Measurements from ENCODE around the gene TEKT2. TPM values are rescaled to one million over a fixed set of nuclear protein-coding genes. Genes with fewer than 3 reads are reported as not detected.

Gene TEKT2
- total RNA-seq, 1 experiment from 2014 or later, result 0.31 TPM

DNA sequence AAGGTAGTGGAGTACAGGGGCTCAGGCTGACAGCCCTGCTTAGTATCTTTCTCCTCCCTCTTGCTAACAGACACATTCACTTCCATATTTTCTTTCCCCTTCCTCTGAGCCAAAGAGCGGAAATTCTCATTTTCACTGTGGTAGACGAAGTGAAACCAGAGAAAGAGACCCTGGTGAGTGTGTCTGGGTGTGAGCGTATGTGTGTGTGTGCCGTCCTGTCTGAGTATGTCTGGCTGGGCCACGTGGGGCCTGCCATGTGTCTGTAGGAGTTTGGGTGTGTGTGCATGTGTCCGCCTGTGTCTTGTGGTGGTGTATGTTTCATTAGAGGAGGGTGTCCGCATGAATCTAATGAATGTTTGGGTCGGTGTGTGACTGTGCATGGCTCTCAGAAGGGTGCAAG, 39.5 kb downstream of the TEKT2 start:
- intact Hi-C loops (cut with micrococcal nuclease; ENCODE audit: unreplicated experiment), result no loop called here
- TF ChIP-seq, protein P1, sequence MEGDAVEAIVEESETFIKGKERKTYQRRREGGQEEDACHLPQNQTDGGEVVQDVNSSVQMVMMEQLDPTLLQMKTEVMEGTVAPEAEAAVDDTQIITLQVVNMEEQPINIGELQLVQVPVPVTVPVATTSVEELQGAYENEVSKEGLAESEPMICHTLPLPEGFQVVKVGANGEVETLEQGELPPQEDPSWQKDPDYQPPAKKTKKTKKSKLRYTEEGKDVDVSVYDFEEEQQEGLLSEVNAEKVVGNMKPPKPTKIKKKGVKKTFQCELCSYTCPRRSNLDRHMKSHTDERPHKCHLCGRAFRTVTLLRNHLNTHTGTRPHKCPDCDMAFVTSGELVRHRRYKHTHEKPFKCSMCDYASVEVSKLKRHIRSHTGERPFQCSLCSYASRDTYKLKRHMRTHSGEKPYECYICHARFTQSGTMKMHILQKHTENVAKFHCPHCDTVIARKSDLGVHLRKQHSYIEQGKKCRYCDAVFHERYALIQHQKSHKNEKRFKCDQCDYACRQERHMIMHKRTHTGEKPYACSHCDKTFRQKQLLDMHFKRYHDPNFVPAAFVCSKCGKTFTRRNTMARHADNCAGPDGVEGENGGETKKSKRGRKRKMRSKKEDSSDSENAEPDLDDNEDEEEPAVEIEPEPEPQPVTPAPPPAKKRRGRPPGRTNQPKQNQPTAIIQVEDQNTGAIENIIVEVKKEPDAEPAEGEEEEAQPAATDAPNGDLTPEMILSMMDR (IDR thresholded peaks at IDR 0.05; ENCODE audit: unreplicated experiment), result no peak
- DNase-seq, result no peak
- Mint-ChIP-seq H3K9me3 (ENCODE audit: low read depth, unreplicated experiment) (no peaks in the 10 kb centered on the region), H3K4me3 (ENCODE audit: low read depth, unreplicated experiment) (no peak overlapping the region), H3K27me3 (ENCODE audit: unreplicated experiment) (peaks cover 53% of the 10 kb centered on the region), H3K27ac (ENCODE audit: unreplicated experiment) (no peak overlapping the region), H3K4me1 (ENCODE audit: low read depth, unreplicated experiment) (no peaks in the 10 kb centered on the region), H3K36me3 (ENCODE audit: insufficient read depth, unreplicated experiment) (no peaks in the 10 kb centered on the region)
- BruUV-seq (replicated peaks), result no TSS peak
- CTCF ChIA-PET, result no interaction called here

DNA sequence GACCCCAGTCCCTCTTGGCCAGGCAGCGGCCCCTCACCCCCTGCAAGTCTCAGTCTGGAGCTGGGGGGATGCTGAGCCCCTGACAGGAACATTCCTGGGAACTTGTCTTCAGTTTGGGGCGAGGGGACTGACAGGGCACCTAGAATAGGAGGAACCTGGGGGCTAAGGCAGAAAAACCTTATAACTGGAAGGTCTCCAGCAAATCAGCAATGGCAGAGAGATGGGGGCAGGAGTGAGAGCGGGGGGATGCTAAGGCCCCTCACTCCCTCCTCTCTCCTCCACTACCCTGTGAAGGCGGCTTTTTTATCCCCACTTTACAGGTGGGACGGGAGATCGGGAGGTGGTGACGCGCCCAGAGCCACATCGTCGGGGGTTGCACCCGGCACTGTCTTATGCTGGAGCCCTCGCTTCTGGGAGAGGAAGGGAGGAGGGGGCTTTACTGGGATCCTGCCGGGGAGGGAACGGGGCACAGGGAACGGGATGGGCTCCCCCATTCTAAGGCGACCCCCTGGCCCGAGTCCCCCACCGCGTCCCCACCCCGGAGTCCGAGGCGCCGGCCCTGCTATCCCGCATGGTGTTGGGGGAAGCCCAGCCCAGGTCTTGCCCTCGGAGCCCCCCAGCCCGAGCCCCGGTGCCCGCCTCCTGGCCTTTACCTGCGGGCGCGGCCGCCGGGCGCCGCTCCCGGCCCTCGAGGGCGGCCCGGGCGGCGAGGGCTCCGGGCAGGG, 40.7 kb downstream of the TEKT2 start:
- DNase-seq, result no peak
- Mint-ChIP-seq H3K27ac (ENCODE audit: unreplicated experiment) (no peak overlapping the region), H3K9me3 (ENCODE audit: low read depth, unreplicated experiment) (no peaks in the 10 kb centered on the region), H3K36me3 (ENCODE audit: insufficient read depth, unreplicated experiment) (no peaks in the 10 kb centered on the region), H3K4me3 (ENCODE audit: low read depth, unreplicated experiment) (peak overlapping the region; percentile 41), H3K4me1 (ENCODE audit: low read depth, unreplicated experiment) (no peaks in the 10 kb centered on the region), H3K27me3 (ENCODE audit: unreplicated experiment) (peaks cover 53% of the 10 kb centered on the region)
- TF ChIP-seq, protein P1 (IDR thresholded peaks at IDR 0.05; ENCODE audit: unreplicated experiment), result no peak
- CTCF ChIA-PET, result no interaction called here
- intact Hi-C loops (cut with micrococcal nuclease; ENCODE audit: unreplicated experiment), result no loop called here
- no TSS peak for BruUV-seq (replicated peaks)

DNA sequence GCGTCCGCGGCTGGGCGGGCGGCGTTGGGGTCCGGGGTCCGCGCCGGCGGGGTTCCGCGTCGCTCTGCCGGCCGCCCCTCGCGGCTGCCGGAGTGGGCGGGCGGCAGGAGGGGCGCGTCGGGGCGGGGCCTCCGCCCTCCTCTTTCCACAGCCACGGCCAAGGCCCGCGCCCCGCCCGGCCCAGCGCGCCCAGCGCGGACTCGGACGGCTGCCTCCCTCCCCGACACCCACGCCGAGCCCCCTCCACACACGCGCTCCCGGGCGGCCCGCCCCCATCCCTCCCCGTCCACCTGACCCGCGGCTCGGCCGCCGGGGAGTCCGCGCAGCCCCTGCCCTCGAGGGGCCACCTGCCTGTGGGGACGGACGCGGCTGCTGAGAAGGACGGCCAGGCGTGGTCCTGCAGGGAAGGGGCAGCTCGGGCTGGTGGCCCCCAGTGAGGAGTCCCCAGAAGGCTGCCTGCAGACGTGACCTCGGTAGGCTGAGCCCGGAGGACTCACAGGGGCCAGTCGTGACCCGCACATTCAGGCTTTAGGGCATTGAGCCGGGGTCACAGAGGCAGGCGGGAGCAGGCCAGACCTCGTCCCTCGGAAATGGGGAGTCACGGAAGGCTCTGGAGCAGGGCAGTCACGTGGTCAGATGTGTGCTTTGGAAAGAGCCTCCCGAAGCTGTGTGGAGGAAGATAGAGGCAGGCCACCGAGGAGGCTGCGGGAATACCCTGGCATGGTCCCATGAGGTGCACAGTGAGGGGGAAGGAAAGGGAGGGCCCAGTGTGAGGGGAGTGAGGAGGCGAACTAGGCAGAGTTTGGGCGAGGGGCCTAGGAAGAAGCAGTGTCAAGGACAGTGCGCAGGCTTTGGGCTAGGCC, 41.5 kb downstream of the TEKT2 start, which contains the start of gene COL8A2:
COL8A2 (minus strand) TSS at position 94 of the 863 bp plus-strand sequence. CDS start 24,980 bp downstream, outside the sequence.
- no TSS peak for BruUV-seq (replicated peaks)
- no peaks in the 10 kb centered on the region for H3K9me3 Mint-ChIP-seq (ENCODE audit: low read depth, unreplicated experiment)
- H3K4me3 Mint-ChIP-seq (ENCODE audit: low read depth, unreplicated experiment), result peak within 1 kb of the TSS; percentile 41
- H3K36me3 Mint-ChIP-seq (ENCODE audit: insufficient read depth, unreplicated experiment), result no peaks in the 10 kb centered on the region
- no peak for DNase-seq
- TF ChIP-seq, protein P1 (IDR thresholded peaks at IDR 0.05; ENCODE audit: unreplicated experiment), result no peak
- intact Hi-C loops (cut with micrococcal nuclease; ENCODE audit: unreplicated experiment), result no loop called here
- no peak within 1 kb of the TSS for H3K27ac Mint-ChIP-seq (ENCODE audit: unreplicated experiment)
- no peaks in the 10 kb centered on the region for H3K4me1 Mint-ChIP-seq (ENCODE audit: low read depth, unreplicated experiment)
- H3K27me3 Mint-ChIP-seq (ENCODE audit: unreplicated experiment), result peaks cover 53% of the 10 kb centered on the region
- CTCF ChIA-PET, result no interaction called here

DNA sequence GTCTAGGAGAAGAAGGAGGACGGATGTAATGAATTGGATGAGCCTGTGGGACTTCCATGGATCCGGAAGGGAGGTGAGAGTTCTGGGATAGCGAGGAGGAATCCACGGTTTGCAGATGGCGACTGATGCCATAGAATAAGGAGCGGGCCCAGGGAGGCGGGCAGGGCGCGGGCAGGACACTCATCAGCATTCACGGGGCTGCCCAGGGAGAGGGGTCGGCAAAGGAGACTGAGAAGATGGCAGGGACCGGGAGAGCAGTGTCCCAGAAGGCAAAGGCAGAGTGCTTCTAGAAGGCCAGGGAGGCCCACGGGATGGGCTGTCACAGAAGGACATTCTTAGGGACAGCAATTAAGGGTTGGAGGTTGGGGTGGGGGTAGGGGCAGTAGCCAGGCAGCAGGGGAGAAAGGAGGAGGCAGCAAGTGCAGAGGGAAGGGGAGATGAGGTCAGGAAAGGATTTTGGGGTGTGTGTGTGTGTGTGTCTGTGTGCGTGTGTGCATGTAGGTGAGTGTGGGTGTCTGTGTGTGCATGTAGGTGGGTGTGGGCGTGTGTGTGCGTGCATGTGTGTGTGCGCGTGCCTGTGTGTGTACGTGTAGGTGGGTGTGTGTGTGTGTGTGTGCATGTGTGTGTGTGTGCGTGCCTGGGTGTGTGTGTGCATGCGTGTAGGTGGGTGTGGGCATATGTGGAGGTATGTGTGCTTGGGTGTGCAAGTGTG, 42.3 kb downstream of the TEKT2 start:
- no TSS peak for BruUV-seq (replicated peaks)
- CTCF ChIA-PET, result no interaction called here
- Mint-ChIP-seq H3K4me3 (ENCODE audit: low read depth, unreplicated experiment) (no peak overlapping the region), H3K36me3 (ENCODE audit: insufficient read depth, unreplicated experiment) (no peaks in the 10 kb centered on the region), H3K27me3 (ENCODE audit: unreplicated experiment) (peaks cover 53% of the 10 kb centered on the region), H3K4me1 (ENCODE audit: low read depth, unreplicated experiment) (no peaks in the 10 kb centered on the region), H3K27ac (ENCODE audit: unreplicated experiment) (no peak overlapping the region), H3K9me3 (ENCODE audit: low read depth, unreplicated experiment) (no peaks in the 10 kb centered on the region)
- TF ChIP-seq, protein P1 (IDR thresholded peaks at IDR 0.05; ENCODE audit: unreplicated experiment), result no peak
- no peak for DNase-seq
- intact Hi-C loops (cut with micrococcal nuclease; ENCODE audit: unreplicated experiment), result no loop called here

Data from Calu3 (cell line).